T-helper 22 cell (primary cell): ENCODE measurements around the gene IGFBP4.
"Not testable (repeated sequence)": the region's sequence is repeated elsewhere in the genome, so short reads cannot be mapped to it uniquely, and the experiment has no call there.

Experiments used
- DNase-seq: peaks from one replicate; pipeline ENCODE4 v3.0.0-alpha.2; 2020; ENCODE audit warnings: low read depth

The IGFBP4 gene

DNA sequence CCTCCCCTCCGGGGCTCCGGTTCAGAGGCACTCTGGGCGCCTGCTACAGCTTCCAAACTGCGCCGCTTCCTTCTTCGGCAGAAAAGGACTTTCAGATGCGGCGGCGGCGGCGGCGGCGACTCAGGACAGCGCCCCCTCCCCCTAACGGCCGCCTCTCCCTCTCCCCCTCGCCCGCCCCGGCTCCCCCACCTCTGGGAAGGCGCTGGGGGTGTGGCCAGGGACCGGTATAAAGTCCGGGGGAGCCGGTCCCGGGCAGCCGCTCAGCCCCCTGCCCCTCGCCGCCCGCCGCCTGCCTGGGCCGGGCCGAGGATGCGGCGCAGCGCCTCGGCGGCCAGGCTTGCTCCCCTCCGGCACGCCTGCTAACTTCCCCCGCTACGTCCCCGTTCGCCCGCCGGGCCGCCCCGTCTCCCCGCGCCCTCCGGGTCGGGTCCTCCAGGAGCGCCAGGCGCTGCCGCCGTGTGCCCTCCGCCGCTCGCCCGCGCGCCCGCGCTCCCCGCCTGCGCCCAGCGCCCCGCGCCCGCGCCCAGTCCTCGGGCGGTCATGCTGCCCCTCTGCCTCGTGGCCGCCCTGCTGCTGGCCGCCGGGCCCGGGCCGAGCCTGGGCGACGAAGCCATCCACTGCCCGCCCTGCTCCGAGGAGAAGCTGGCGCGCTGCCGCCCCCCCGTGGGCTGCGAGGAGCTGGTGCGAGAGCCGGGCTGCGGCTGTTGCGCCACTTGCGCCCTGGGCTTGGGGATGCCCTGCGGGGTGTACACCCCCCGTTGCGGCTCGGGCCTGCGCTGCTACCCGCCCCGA, at the start of gene IGFBP4:
IGFBP4 (plus strand) TSS at position 255 of the 792 bp plus-strand sequence; CDS start at position 541, 286 bp downstream.
- DNase-seq, result peak; percentile 30

DNA sequence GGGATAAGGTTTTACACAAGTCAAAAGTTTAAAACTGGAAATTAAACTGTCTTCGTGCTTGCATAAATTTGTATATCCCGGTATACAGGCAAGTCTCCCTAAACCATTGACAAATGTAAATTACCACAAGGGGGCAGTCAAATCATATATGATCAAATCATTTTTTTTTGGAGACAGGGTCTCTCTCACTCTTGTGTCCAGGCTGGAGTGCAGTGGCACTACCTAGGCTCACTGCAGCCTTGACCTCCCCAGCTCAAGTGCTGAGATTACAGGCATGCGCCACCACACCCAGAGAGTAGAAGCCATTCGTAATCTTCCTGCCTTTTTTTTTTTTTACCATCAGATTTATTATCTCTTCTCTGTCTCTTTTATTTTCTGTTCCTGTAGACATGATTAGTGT, 44.1 kb upstream of the IGFBP4 start:
- DNase-seq, result no peak

DNA sequence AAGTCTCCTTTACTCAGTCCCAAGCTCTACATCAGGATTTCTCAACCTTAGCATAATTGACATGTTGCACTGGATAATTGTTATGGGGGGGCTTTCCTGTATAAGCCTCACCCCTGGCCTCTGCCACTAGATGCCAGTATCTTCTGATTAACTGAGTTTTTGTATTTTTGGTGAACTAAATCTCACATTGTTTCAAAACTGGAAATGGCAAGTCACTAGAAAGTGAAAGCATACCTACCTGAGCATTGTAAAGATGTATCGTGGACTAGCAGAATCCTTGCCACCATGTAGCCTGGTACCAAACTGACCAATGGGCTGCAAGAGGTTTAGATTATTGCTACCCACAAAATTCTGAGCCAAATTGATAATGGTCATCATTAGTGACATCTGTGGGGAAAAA, 40.6 kb upstream of the IGFBP4 start:
- no peak for DNase-seq

DNA sequence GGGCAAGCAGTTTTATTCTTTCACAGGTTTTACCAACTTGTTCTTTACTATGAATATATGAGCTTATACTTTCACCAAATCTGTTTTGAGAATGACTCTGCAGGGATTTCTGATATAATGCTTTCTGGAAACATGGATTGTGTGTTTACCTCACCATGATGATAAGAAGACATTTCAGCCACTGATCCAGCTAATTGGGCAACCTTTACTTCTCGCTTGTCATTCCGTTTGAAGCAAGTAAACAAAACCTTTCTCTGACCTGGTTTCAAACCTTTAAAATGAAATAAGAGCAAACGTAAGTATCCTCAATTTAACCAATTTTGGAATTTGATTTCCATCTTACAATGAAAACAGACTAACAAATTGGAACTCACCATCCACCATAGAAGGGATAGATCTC, 39.2 kb upstream of the IGFBP4 start:
- no peak for DNase-seq

DNA sequence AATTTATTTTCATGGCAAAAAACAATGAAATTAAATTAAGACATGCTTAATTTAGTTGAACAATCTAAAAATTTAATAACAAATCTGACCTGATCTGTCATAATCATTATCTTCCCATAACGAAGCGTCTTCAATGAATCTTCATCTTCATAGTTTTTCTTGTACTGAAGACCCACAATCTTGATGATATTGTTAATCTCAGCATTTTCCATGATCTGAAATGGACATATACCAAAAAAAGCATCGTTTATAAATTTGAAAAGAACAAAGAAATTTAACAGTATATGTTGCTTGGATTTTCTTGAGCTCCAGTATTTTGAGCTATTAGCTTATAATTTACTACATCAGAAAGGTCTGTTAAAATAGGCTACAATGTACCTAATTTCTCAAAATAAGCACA, 35.8 kb upstream of the IGFBP4 start:
- no peak for DNase-seq

DNA sequence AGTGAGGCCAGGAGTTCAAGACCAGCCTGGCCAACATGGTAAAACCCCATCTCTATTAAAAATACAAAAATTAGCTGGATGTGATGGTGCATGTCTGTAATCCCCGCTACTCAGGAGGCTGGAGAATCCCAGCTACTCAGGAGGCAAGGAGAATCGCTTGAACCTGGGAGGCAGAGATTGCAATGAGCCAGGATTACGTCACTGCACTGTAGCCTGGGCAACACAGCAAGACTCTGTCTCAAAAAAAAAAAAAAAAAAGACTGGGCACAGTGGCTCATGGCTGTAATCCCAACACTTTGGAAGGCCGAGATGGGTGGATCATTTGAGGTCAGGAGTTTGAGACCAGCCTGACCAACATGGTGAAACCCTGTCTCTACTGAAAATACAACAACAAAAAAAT, 33.7 kb upstream of the IGFBP4 start:
- not testable (repeated sequence) for DNase-seq

DNA sequence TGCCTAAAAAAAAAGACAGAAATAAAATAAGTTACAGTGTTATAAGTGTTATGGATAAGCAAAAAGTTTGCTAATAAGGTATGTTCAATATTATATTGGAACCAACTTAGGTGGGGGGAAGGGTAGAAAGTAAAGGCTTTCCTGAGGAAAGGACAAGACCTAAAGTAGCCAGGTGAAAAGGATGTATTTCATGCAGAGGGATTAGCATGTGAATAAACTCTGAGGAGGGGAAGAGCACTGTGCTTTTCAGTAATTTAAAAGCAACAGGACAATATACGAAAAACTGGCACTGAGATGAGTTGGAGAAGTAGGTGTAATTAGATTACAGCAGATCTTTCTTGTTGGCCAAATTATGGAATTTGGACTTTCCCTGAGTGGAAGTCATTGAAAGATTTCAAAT, 33.2 kb upstream of the IGFBP4 start:
- no peak for DNase-seq

DNA sequence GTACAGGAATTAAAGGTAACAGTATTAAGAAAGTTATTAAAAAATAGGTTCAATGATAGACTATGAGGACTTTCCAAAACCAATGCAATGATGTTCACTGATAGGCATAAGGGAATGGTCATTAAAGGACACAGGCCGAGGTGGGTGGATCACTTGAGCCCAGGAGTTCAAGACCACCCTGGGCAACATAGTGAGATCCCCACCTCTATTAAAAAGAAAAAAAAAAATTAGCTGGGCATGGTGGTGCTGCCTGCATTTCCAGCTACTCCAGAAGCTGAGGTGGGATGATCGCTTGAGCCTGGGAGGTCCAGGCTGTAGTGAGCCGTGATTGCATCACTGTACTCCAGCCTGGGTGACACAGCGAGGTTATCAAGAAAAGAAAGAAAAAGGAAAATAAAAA, 31.4 kb upstream of the IGFBP4 start:
- DNase-seq, result no peak

DNA sequence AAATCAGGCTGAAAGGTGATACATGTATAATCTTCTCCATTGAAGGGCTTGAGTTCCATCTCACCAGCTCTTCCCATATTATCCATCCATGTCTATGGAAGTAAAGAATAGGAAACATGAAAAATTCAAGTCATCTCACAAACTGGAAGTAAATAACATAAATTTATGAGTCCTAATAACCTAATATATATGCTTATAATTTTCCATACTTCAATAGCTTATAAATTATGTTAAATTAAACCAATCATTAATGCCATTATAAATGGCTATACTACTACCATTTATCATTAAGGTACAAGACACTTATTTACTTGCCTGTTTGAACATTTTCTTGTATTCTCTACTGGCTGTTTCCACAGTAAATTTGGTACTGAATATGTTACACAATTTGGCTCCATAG, 30.4 kb upstream of the IGFBP4 start:
- DNase-seq, result no peak

DNA sequence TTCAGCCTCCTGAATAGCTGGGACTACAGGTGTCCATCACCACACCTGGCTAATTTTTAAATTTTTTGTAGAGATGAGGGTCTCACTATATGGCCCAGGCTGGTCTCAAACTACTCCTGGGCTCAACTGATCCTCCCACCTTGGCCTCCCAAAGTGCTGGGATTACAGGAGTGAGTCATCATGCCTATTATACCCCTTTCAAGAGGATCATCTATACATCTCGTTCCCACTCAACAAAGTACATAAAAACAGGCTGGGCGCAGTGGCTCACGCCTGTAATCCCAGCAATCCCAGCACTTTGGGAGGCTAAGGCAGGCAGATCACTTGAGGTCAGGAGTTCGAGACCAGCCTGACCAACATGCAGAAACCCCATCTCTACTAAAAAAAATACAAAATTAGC, 28.9 kb upstream of the IGFBP4 start:
- not testable (repeated sequence) for DNase-seq

DNA sequence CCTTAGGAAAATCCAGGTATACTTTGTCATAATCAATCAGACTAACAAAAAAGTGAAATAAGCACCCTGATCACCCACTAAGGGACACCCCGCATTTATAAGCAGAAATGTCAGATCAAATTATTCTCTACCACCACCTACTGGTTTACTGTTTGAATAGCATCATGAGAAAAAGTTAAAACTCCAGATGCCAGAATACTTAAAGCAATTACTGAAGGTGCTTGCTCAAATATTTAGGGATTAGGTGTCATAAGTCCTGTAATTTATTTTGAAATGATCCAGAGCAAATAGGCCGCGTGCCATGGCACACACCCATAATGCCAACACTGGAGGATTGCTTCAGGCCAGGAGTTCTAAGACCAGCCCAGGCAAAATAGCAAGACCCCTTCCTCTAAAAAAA, 27.9 kb upstream of the IGFBP4 start:
- no peak for DNase-seq

DNA sequence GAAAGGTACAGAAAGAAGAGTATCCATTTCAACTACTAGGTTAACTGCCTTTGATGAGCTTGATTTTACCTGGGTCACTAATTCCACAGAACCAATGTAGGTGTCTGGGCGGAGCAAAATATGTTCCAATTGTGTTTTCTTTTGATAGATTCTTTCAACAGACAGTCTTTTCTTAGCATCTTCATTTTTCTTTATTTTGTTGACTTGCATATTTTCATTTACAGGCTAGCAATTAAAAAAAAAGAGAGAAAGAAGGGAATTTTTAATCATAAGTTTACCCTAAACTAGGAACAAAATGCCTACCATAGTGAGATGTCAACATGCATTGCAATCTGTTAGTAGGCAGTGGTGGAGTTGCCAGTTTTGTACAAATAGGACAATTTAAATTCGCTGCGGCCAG, 26.6 kb upstream of the IGFBP4 start:
- no peak for DNase-seq

DNA sequence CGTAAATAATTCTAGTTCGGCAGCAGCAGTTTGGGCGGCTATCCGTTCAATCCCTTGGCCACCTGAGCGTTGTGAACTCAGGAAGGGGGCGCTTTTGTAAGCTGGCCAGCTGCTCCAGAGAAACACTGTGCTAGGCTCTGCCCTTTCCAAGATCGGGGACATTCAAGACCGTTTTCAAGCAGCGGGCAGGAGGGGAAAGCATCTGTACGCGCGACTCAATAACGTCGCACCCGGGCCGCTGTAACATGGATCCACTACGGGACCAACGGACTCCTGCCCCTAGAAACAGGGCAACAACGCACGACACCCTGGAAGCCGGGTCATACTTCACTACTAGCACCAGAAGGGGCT, 26.0 kb upstream of the IGFBP4 start:
- DNase-seq, result no peak

DNA sequence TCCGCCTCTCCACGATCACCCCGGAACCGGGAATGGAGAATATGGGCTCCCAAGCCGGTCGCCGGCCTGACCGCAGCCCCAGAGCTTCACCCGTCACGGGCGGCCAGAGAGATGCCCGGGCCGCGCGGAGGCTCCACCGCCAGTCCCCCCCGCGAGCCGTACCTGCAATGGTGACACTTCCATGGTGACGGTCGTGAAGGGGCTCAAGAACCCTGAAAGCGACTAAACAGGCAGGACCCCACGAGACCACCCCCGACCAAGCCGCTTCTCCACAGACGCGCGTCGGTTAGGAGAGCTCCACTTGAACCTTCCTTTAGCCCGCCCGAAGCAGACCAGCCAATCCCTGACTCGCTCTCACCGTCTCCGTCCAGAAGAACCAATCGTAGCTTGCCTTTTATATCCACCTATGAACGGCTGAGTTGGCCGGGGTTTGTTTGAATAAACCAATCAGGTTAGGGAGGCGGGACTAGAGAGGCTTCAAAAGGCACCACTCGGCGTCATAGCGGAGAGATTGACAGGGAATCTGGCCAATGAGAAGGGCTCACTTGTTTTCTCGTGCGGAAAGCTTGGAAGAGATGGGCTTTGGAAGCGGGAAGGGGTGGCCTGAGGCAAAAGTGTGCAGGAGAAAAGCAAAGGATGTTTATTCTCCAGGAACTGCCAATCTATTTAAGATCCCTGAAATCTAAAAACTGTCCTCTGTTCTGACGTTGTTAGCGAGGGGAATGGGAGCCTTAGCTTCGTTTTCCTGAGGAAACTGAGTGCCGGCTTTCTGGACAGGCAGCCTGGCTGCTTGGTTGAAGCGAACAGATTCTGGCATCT, 25.4 kb upstream of the IGFBP4 start, which contains the start of gene TOP2A:
TOP2A (minus strand) TSS at position 288 of the 819 bp plus-strand sequence; CDS start at position 183, 105 bp downstream.
- DNase-seq, result peak; percentile 91

DNA sequence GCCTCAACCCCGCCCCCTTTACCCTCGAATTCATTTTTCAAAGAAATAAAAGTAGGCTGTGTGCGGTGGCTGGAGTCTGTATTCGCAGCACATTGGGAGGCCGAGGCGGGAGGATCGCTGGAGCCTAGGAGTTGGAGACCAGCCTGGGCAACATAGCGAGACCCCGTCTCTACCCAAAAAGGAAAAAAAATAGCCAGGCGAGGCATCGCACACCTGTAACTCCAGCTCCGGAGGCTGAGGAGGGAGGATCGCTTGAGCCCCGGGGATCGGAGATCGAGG, 24.9 kb upstream of the IGFBP4 start:
- DNase-seq, result no peak

DNA sequence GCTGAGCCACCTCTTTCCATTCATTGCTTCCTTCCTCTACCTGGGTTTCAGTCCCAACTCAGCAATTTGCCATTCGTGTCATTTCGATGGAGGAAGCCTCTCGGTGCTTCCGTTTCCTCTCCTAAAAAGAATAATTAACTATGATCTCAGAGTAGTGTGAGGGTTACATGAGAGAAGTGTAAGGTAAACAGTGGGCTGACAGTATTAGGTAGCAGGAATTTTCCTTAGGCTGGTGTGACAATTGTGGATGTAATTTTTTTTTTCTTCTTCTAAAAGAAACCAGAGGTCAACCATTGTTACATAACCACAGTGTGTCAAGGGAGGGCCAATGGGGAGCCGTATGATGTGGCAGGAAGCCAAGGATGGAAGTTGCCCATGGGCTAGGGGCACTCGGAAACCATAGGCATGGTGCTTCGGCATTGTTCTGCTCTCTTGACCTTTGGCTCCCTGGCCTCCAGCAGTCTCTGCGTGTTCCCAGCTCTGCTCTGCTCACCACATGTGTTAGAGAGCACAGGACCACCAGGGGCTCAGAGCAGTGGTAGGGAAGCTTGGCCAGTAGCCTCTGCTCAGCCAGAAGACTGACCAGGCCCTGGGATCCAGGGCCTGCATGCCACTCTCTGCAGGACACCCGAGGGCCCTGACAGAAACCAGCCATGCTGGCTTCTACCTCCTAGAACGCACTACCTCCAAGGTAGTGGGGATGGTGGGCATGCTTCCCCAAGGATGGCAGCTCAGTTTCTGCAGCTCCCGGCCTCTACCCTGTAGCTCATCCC, 23.5 kb upstream of the IGFBP4 start:
- DNase-seq, result no peak

DNA sequence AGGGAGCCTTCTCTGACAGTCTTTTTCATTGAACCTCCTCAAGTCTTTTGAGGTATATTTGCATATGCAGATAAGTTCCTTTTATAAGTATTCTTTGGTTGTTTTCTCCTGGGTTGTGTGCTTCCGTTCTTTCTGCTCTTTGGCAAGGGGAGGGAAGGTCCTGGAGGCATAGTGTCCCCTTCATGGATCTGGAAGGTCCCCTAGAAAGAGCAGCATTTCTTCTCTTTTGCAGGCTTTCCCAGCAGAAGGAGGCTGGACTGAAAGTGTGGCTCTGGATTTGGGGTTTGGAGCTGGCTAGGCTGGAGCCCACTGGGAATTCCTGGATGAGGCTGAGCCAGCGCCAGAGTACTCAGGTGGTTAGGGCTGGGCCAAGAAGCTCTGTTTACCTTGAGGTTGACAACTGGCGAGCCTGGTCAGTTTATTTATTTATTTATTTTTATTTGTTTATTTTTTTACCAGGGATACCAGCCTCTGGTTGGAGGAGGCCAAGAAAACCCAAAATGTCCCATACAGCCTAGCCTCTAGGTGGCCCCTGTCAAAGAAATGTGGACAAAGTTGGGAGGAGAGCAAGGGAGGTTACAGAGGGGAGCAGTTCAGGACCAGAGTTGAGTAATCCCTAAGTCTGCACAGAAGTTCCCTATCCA, 20.1 kb upstream of the IGFBP4 start:
- DNase-seq, result no peak

DNA sequence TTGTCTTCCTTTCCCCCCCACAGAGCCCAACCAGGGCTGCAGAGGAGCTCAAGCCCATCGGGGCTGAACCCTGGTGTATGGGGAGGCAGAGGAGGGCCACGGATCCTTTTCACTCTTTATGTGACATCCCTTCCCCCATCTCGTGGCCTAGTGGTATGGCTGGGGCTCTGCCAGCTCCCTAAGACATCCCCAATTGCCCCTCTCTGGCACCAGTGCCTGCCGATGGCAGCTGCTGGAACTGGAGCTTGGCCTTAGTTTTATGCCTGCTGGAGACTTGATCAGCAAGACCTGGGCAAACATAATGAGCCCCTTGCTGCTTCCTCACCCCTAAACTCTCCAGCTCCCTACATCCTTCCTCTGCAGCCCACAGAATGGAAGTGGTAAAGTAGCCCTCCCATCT, 17.5 kb upstream of the IGFBP4 start:
- no peak for DNase-seq

DNA sequence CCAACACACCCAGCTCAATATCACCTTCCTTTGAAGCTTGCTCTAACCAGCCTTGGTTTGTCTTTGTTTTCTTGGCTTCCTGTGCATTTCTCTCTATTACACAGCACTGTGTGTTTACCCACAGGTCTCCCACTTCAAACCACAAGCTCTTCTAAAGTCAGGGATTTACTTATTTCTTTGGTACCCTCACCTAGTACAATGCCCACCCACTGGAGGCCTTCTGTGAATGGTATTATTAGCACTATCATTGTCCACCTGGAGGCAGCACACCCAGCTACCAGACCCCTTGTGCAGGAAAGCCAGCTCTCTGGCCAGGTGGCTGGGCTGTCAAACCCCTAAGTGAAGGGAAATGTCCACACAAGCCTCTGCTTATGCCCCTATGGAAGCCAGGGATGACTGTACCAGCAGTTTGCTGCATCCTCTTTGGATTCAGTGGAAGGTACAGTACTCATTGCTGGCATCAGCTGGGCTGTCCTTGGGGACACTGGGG, 16.2 kb upstream of the IGFBP4 start:
- DNase-seq, result no peak

DNA sequence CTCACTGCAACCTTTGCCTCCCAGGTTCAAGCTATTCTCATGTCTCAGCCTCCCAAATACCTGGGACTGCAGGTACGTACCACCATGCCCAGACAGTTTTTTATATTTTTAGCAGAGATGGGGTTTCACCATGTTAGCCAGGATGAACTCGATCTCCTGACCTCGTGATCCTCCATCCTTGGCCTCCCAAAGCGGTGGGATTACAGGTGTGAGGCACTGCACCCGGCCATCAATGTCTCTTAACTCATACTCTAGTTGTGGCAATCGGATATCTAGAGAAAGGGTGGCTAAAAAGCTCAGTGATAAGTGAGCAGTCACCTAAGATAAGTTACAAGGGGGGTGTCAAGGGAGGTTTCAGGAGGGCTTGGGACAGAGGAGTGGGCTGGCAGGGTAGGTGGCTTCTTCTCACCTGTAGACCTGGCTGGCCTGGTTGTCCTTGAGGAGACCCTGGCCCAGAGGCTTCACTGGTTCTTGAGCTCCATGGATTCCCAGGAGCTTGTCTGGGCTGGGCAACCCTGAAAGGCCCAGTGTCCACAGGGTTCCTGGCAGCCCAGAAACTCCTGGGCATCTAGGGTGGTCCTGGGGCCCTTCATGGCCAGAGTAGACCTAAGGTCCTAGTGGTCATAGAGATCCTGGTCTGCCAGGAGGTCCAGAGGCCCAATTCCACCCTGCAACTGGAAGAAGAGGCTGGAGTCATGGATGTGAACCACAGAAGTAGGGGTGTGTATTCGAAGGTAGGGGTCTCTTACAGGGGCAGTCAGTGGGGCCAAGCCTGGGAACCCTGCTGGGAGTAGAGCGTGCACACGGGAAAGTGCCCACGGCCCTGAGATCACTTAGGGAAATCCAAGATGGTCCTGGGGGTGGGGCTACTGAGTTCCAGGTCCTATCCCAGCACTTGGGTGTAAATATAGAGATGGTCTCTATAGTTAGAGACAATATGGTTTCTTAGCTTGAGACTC, 12.7 kb upstream of the IGFBP4 start:
- DNase-seq, result no peak

DNA sequence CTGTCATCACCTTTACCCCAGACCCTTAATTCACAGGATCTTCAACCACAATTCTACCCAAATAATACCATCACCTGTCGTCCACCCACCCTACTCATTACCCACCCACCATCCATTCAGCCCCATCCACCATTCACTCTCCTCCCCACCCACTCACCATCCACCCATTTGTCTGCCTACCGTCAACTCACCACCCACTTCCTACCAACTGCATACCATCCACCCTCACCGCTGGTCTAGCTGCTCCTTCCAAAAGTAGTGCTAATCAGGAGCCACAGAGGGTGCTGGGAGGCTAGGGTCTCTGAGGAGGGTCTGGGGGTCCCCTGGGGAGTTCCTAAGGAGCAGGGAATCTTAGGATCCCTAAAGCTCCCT, 12.0 kb upstream of the IGFBP4 start:
- no peak for DNase-seq
